ENCODE measurements around the gene THBS1.

DNA sequence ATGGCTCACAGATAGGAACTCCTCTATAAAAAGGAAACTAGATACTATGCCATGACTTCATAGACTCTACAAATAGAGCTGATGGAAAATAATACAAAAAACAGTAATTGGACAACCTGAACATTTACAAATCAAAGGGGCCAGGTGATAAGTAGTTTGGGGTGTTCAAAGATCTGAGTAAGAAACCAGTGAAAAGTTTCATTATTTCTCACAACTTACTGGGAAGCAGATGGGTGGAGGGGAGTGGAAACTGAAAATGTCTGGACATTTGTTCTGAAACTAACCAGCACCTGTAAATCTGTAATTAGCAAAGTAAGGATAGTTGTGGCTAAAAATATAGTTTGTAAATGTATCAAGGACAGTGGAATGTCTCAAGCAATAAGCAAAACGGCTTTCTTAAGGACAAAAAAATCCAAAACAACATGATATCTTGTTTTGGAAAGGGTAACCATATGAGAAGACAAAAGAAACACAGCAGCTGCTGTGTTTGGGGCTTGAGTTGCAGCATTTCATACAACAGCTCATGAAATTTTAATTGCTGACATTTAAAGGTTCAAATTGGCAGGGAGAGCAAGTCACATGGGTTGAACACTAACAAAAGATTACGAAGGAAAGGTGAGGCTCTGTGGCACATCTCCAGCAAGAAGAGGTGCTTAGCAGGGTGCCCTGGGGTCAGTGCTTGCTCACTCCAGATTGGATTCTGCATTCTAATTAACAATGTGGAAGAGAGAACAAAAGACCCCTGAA is 26.8 kb upstream of the THBS1 start:
- TF ChIP-seq CTCF (conservative IDR thresholded peaks at IDR 0.05; ENCODE audit: low read length) (no peak), EZH2phosphoT487 (IDR thresholded peaks at IDR 0.05; ENCODE audit: borderline replicate concordance, low read depth, low read length) (no peak)
